ENCODE results near the gene NR6A1.

DNA sequence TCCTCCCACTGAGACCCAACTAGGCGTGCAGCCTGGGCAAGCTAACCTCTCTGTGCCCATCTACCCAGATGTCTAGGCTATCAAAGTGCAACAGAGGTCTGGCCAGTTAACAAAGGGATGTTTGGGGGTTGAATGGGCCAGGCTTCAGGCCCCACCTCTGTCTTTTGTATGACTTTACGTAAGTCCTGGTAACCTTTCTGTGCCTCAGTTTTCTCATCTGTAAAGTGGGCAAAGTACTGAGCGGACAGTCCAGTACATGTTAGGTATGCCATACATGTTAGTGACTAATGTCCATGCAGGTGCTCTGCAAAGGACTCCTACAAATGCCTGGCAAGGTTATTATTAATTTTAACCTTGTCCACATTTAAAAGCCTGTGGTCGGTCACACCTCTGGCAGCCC is 277.9 kb downstream of the NR6A1 start:
- TF ChIP-seq, protein P1, sequence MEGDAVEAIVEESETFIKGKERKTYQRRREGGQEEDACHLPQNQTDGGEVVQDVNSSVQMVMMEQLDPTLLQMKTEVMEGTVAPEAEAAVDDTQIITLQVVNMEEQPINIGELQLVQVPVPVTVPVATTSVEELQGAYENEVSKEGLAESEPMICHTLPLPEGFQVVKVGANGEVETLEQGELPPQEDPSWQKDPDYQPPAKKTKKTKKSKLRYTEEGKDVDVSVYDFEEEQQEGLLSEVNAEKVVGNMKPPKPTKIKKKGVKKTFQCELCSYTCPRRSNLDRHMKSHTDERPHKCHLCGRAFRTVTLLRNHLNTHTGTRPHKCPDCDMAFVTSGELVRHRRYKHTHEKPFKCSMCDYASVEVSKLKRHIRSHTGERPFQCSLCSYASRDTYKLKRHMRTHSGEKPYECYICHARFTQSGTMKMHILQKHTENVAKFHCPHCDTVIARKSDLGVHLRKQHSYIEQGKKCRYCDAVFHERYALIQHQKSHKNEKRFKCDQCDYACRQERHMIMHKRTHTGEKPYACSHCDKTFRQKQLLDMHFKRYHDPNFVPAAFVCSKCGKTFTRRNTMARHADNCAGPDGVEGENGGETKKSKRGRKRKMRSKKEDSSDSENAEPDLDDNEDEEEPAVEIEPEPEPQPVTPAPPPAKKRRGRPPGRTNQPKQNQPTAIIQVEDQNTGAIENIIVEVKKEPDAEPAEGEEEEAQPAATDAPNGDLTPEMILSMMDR (IDR thresholded peaks at IDR 0.05) = no peak
- no peak for TF ChIP-seq POLR2A (IDR thresholded peaks at IDR 0.05)
